NCI-H146 treated with DMSO at 0.1 percent for 48 hours (cell line): ENCODE data around the gene ART3.
"Not testable (repeated sequence)": the region's sequence is repeated elsewhere in the genome, so short reads cannot be mapped to it uniquely, and the experiment has no call there.

Source experiments
- DNase-seq: peaks from one replicate; lab custom pipeline; 2025; ENCODE audit not compliant: unreplicated experiment; lab: John Stamatoyannopoulos, UW

The ART3 gene

DNA sequence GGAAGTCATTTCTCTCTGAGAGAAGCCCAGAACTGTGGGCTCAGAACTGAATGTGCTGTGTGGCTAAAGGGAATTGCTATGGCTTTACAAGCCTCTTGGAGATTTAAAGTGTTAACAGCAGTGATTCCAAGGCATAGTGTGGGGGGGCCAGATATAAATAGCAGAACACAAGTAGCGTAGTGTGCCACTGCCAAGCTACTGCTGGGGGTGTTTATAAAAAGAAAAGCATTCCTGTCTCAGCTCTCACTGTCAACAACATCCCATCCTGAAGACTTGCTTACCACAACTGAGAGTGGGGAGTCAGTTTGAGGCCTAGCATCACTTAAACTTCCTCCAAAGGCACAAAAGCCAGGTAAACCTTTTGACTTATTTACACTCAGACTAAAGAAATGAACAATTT lies at the start of gene ART3:
ART3 (plus strand) TSS at position 242 of the 400 bp plus-strand sequence. CDS start 1,181 bp downstream, outside the sequence.
- no peak for DNase-seq

DNA sequence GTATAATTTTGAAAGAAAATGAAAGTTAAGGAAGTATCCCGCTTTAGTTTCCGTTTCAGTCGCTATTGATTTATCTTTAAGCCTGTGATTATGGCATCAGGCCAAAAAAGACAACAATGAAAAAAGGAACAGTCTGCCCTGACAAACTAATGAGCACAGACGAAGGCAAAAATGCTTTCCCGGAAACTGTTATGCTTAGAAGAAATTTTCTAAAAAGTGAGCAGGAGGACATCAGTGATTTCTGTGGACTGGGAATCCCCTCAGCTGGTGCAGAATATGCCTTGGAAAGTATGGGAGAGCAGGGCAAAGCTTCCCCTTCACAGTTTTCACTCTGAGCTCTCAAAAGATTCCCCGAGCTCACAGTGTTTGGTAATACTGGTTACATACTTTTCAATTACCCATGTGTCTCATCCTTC lies 46.2 kb upstream of the ART3 start:
- peak; percentile 5 for DNase-seq

- no peak for DNase-seq
Observed at GRCh38 chr4:76029300-76029699, 45.2 kb upstream of the ART3 start.

- no peak for DNase-seq
Observed at GRCh38 chr4:76035141-76035540, 39.4 kb upstream of the ART3 start.

GRCh38 chr4:76035799-76036380 lies 38.6 kb upstream of the ART3 start, which contains the start of gene CXCL11:
TSS of gene CXCL11 (minus strand) at chr4:76036070. CDS start at chr4:76035987, 83 bp downstream.
- no peak for DNase-seq

- no peak for DNase-seq
Observed at GRCh38 chr4:76036855-76037254, 37.7 kb upstream of the ART3 start.

DNA sequence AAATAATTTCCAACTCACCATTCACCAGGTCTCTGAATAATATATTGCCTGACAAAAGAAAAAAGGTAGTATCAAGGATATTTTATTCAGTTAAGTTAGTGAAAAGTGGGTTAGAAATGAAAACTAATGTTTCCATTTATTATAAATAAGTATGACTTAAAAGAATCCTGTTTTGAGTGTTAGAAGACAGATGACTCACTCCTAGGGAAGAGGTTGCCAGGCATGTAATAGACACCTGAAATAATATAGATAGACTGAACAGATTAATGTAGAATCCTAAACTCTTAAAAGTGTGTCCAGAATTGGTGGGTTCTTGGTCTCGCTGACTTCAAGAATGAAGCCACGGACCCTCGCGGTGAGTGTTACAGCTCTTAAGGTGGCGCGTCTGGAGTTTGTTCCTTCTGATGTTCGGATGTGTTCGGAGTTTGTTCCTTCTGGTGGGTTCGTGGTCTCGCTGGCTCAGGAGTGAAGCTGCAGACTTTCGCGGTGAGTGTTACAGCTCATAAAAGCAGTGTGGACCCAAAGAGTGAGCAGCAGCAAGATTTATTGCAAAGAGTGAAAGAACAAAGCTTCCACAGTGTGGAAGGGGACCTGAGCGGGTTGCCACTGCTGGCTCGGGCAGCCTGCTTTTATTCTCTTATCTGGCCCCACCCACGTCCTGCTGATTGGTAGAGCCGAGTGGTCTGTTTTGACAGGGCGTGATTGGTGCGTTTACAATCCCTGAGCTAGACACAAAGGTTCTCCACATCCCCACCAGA lies 32.1 kb upstream of the ART3 start:
- DNase-seq: not testable (repeated sequence)

- DNase-seq: not testable (repeated sequence)
Observed at GRCh38 chr4:76043306-76043705, 31.2 kb upstream of the ART3 start.

DNA sequence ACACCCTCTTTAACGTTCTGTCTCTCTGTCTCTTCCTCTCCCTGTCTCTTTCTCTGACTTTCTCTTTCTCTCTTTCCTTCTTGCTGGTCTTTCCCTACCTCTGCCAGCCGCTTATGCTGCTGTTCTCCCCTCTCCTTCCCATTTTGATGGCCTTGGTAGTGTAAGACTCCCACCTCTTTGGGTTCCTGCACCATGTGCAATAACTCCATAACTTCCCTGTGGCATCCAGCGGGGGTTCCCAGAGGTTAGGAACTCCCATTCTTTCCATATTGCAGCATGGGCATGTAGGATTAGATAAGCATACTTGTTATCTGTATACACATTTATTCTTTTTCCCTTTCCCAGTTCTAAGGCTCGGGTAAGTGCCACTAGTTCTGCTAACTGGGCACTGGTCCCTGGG lies 29.8 kb upstream of the ART3 start:
- not testable (repeated sequence) for DNase-seq

DNA sequence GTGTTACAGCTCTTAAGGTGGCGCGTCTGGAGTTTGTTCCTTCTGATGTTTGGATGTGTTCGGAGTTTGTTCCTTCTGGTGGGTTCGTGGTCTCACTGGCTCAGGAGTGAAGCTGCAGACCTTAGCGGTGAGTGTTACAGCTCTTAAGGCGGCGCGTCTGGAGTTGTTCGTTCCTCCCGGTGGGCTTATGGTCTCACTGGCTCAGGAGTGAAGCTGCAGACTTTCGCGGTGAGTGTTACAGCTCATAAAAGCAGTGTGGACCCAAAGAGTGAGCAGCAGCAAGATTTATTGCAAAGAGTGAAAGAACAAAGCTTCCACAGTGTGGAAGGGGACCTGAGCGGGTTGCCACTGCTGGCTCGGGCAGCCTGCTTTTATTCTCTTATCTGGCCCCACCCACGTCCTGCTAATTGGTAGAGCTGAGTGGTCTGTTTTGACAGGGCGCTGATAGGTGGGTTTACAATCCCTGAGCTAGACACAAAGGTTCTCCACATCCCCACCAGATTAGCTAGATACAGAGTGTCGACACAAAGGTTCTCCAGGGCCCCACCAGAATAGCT lies 24.6 kb upstream of the ART3 start:
- not testable (repeated sequence) for DNase-seq

GRCh38 chr4:76050560-76051050 lies 23.9 kb upstream of the ART3 start:
- DNase-seq: not testable (repeated sequence)

GRCh38 chr4:76053730-76054129 lies 20.8 kb upstream of the ART3 start:
- no peak for DNase-seq

- DNase-seq: no peak
Observed at GRCh38 chr4:76055016-76055415, 19.5 kb upstream of the ART3 start.

DNA sequence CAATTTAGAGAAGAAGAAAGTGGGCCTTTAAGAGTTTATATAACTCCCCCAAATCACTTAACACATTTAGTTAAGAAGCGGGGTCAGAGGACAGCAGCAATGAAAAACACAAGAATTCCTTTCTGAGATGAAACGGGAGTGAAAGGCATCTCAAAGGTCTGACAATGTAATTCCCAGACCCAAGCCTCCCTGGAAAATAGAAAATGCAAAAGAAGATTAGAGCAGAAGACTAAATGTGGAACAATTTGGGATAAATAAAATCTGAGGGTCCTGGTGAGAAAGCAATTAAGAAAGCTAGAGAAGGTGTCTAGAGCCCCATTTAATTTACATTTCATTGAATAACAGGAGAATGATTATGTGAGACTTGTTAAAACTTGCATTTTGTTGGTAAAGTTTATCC lies 19.1 kb upstream of the ART3 start:
- no peak for DNase-seq

GRCh38 chr4:76058302-76058701 lies 16.2 kb upstream of the ART3 start:
- DNase-seq: no peak

DNA sequence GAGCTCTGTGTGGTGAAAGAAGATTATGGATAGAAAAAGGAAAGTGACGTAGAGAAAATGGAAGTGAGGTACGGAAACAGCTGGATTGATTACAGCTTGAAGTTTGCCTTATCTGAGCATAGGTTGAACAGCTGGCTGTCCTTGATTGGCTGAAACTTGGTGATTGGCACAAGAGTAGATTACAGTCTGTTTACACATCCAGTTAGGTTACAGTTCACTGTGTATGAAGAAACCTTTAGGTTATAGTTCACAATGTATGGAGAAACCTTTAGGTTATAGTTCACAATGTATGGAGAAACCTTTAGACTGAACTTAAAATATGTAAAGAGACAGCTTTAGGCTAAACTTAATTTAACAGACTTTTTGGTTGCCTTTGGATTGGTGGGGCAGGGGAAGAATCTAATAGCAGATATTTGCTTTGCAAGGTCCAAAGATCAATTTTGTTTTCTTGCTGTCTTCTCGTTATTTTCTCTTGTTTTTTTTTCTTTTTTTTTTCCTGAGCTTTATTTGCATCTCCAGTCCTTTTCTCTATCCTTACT lies 15.6 kb upstream of the ART3 start:
- no peak for DNase-seq

DNA sequence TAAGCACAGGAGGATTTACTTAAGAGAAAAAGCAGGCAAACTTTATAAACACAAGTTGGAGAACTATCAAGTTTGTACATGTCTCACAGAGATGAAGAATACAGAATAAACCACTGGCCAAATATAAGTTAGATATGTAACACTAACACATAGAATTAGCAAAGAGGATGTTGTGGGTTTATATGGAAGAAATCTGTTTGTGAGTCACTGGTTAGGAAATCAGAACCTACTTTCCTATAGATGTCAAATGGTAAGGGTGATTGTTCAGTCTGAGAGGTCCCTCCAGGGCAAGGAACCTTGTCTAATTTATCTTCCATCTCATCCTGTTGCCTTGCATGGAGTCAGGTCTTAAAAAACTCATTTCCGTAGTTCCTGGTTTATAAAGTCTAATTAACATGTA lies 14.8 kb upstream of the ART3 start:
- no peak for DNase-seq

DNA sequence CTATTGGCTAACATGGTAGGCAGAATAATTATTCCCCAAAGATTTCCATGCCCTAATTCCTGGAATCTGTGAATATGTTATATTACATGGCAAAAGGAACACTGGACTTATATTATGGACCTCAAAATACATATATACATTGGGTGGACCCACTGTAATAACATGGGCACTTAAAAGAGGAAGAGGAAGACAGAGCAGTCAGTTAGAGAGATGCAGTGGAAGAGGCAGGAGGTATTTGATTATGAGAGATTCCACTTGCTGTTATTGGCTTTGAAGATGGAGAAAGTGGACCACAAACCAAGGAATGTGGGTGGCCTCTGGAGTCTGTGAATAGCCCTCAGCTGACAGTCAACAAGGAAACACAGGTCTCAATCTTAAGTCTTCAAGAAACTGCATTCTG lies 14.0 kb upstream of the ART3 start:
- DNase-seq: no peak

DNA sequence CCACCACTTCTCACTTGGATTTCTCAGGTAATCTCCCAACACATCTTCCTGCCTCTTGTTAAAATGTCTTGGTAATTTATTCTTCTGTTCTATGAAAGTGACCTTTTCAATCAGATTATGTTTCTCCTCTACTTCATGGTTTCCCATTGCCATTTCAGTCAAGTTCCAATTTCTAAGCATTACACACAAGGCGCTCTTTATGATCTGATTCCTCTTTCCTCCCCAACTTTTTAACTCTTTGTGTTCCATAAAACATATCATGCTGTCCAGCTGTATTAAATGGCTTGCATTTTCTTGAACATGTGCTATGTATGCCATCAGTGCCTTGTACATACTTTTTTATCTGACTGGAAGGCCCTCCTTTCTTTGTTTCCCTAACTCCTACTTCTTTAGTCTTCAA lies 13.1 kb upstream of the ART3 start:
- no peak for DNase-seq

DNA sequence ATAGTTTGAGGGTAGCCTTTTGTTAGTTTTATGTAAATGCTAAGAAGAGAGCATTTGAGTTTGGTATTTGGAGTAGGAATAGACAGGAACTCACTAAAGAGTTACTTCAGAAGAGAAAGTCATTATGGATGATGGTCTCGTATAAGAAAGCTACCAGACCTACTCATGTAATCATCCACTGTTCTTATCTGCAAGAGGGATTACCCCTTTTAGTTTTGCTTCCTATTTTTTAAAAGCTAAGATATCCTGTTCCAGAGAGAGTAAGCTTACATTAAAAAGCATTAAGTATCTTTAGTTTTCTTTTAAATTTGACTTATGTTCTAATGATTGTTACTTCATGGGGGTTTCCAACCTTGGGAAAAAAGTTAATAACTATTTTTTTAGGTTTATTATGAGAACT lies 12.5 kb upstream of the ART3 start:
- no peak for DNase-seq

DNA sequence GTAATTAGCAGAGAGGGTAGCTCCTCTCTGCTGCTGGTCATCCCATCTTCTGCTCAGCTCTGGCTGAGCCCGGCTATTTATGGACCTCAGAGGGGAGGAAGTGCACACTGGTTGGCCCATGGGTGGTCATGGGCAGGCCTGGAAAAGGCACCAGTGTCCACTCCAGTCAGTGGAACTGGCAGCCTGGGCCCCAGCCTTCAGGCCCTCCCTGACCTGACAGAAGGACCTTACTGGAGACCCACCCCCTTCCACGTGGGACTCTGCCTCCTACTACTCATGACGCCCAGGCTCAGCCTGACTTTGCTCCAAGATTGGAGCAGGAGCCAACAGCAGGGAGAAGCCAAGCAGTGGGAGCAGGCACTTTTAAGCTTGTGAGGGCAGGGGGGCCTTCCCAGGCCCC lies 8.0 kb upstream of the ART3 start:
- DNase-seq: no peak
